SK-N-SH (cell line): ENCODE data around the gene SNX24. TPM values are rescaled to one million over a fixed set of nuclear protein-coding genes. Genes with fewer than 3 reads are reported as not detected.

ENCODE experiments used
- CTCF ChIA-PET: fragments of 300-600, 350-600 bp; formaldehyde crosslinking; extraction: SDS; loops from one replicate; lab custom pipeline; 2021; lab: Yijun Ruan, JAX
- POLR2A ChIA-PET: fragments of 350-600 bp; sonication (Branson Sonifier 250); formaldehyde crosslinking; extraction: SDS; loops from one replicate; lab custom pipeline; 2020; ENCODE audit warnings: antibody characterized with exemption, inconsistent platforms; lab: Yijun Ruan, JAX
- DNase-seq: peaks from one replicate; pipeline ENCODE4 v3.0.0; 2012
- H2AFZ ChIP-seq: fragments of 200-600 bp; sonication (generic); 2 replicates; pipeline ENCODE4 v1.8.1; 2016; ENCODE audit warnings: antibody characterized with exemption, mild to moderate bottlenecking, low read depth
- H3F3A ChIP-seq: fragments of 200-600 bp; sonication (generic); replicated peaks from 2 replicates; pipeline ENCODE3; 2016; ENCODE audit warnings: antibody characterized with exemption, mild to moderate bottlenecking; ENCODE audit not compliant: insufficient read depth
- H3K27ac ChIP-seq, 2 experiments: fragments of 200-500 bp in 1 of 2; fragments of 200-600 bp in 1 of 2; sonication (Bioruptor generic) in 1 of 2; sonication (generic), shearing (Covaris generic) in 1 of 2; 2 replicates each; pipeline versions ENCODE4 v1.5.1 to v1.6.1; 2014 to 2016; ENCODE audit warnings: low read depth in 2 of 2, inconsistent platforms in 1 of 2, low read length in 1 of 2, mild to moderate bottlenecking in 1 of 2, mixed read lengths in 1 of 2
- H3K27me3 ChIP-seq: fragments of 200-600 bp; sonication (generic), shearing (Covaris generic); 2 replicates; pipeline ENCODE4 v1.6.1; 2016; ENCODE audit warnings: mixed run types; ENCODE audit not compliant: insufficient read depth
- H3K36me3 ChIP-seq, 2 experiments: fragments of 200-500 bp in 1 of 2; fragments of 200-600 bp in 1 of 2; sonication (Bioruptor generic) in 1 of 2; sonication (generic) in 1 of 2; replicated peaks in 1 of 2; 2 replicates each; pipeline versions ENCODE3 to v1.5.1; 2014 to 2016; ENCODE audit warnings: low read length in 1 of 2, mild to moderate bottlenecking in 1 of 2; ENCODE audit not compliant: insufficient read depth in 2 of 2, control insufficient read depth in 1 of 2
- H3K4me1 ChIP-seq, 2 experiments: fragments of 200-500 bp in 1 of 2; fragments of 200-600 bp in 1 of 2; sonication (Bioruptor generic) in 1 of 2; sonication (generic), shearing (Covaris generic) in 1 of 2; 2 replicates each; pipeline versions ENCODE4 v1.5.1 to v1.6.1; 2014 to 2016; ENCODE audit warnings: low read depth in 1 of 2, low read length in 1 of 2, mixed run types in 1 of 2; ENCODE audit not compliant: insufficient read depth in 2 of 2, control insufficient read depth in 1 of 2
- H3K4me2 ChIP-seq: fragments of 200-600 bp; sonication (generic), shearing (Covaris generic); 2 replicates; pipeline ENCODE4 v1.6.1; 2017; ENCODE audit warnings: mixed run types
- H3K4me3 ChIP-seq, 2 experiments: fragments of 200-500 bp in 1 of 2; fragments of 200-600 bp in 1 of 2; sonication (Bioruptor generic) in 1 of 2; sonication (generic), shearing (Covaris generic) in 1 of 2; 2 replicates each; pipeline versions ENCODE4 v1.5.1 to v1.8.1; 2014 to 2016; ENCODE audit warnings: low read depth in 2 of 2, inconsistent platforms in 1 of 2, low read length in 1 of 2, mild to moderate bottlenecking in 1 of 2, mixed read lengths in 1 of 2, moderate library complexity in 1 of 2
- H3K79me2 ChIP-seq: fragments of 200-600 bp; sonication (generic); 2 replicates; pipeline ENCODE4 v1.8.1; 2017; ENCODE audit warnings: mild to moderate bottlenecking; ENCODE audit not compliant: insufficient read depth
- H3K9ac ChIP-seq: fragments of 200-600 bp; sonication (generic); 2 replicates; pipeline ENCODE4 v1.6.1; 2017; ENCODE audit warnings: mixed run types
- H3K9me2 ChIP-seq: fragments of 200-600 bp; sonication (generic); 2 replicates; pipeline ENCODE4 v1.6.1; 2017; ENCODE audit warnings: mixed run types
- H3K9me3 ChIP-seq: fragments of 200-600 bp; sonication (generic); 2 replicates; pipeline ENCODE4 v1.6.1; 2017; ENCODE audit warnings: mixed run types, mild to moderate bottlenecking, moderate library complexity
- H4K20me1 ChIP-seq: fragments of 200-600 bp; sonication (generic); 2 replicates; pipeline ENCODE4 v1.6.1; 2017; ENCODE audit warnings: mild to moderate bottlenecking, mixed run types; ENCODE audit not compliant: insufficient read depth
- CHD2 ChIP-seq: fragments of 150-350 bp; IDR thresholded peaks from 2 replicates; pipeline ENCODE4 v1.6.1; 2018; ENCODE audit warnings: low read length; ENCODE audit not compliant: partially characterized antibody
- ELF1 ChIP-seq: IDR thresholded peaks from 2 replicates; pipeline ENCODE4 v1.4.0; 2012
- EP300 ChIP-seq, 2 experiments: IDR thresholded peaks; 2 replicates each; pipeline versions ENCODE4 v1.4.0 to v1.6.1; 2012; ENCODE audit warnings: borderline replicate concordance in 1 of 2, low read depth in 1 of 2, low read length in 1 of 2
- FOSL2 ChIP-seq: IDR thresholded peaks from 2 replicates; pipeline ENCODE4 v1.4.0; 2012; ENCODE audit warnings: low read depth, mild to moderate bottlenecking, moderate library complexity, borderline replicate concordance
- GATA2 ChIP-seq: sonication (generic); formaldehyde crosslinking; IDR thresholded peaks from 2 replicates; pipeline ENCODE4 v1.5.0; 2020; ENCODE audit warnings: mild to moderate bottlenecking, missing genetic modification reagents
- MEF2A ChIP-seq: IDR thresholded peaks from 2 replicates; pipeline ENCODE4 v1.4.0; 2012; ENCODE audit warnings: low read depth, borderline replicate concordance
- NFIC ChIP-seq: IDR thresholded peaks from 2 replicates; pipeline ENCODE4 v1.4.0; 2012; ENCODE audit warnings: borderline replicate concordance
- POLR2AphosphoS5 ChIP-seq: IDR thresholded peaks from 2 replicates; pipeline ENCODE4 v1.6.1; 2012; ENCODE audit warnings: low read depth, low read length
- RFX5 ChIP-seq: IDR thresholded peaks from 2 replicates; pipeline ENCODE4 v1.6.1; 2012; ENCODE audit warnings: mild to moderate bottlenecking, improper control_type of control experiment, low read length
- RXRA ChIP-seq: IDR thresholded peaks from 2 replicates; pipeline ENCODE4 v1.4.0; 2012; ENCODE audit warnings: low read depth, mild to moderate bottlenecking, borderline replicate concordance
- SIN3A ChIP-seq: IDR thresholded peaks from 2 replicates; pipeline ENCODE4 v1.6.1; 2012; ENCODE audit warnings: low read depth, mild to moderate bottlenecking, low read length, moderate library complexity, borderline replicate concordance
- SMC3 ChIP-seq: IDR thresholded peaks from 2 replicates; pipeline ENCODE4 v1.6.1; 2012; ENCODE audit warnings: low read depth, low read length, improper control_type of control experiment
- TCF12 ChIP-seq: IDR thresholded peaks from 2 replicates; pipeline ENCODE4 v1.4.0; 2012
- TEAD4 ChIP-seq: IDR thresholded peaks from 2 replicates; pipeline ENCODE4 v1.4.0; 2012; ENCODE audit warnings: mild to moderate bottlenecking, borderline replicate concordance; ENCODE audit not compliant: insufficient read depth
- YY1 ChIP-seq: IDR thresholded peaks from 2 replicates; pipeline ENCODE4 v1.4.0; 2012; ENCODE audit warnings: low read depth, mild to moderate bottlenecking
- WGBS: methylation state at CpG from one replicate; pipeline ENCODE4 v1.1.6; 2017; ENCODE audit warnings: low lambda C conversion rate; 5-methylcytosine and 5-hydroxymethylcytosine counted together
- polyA plus RNA-seq, 3 experiments: library from polyadenylated mRNA; depleted of rRNA; stranded (reverse); fragments of >200 nt; gene quantifications; 2 replicates each; pipeline ENCODE4 v1.2.3, GENCODE V29; 2012
- TF ChIP-seq, protein P1 (sequence below): fragments of 150-350 bp; IDR thresholded peaks from 2 replicates; pipeline ENCODE4 v1.6.1; 2017; ENCODE audit warnings: antibody characterized with exemption, low read length, low read depth, borderline replicate concordance
- TF ChIP-seq, protein P2 (sequence below): fragments of 150-350 bp; IDR thresholded peaks from 2 replicates; pipeline ENCODE4 v1.6.1; 2016; ENCODE audit warnings: mild to moderate bottlenecking, low read depth, low read length
- TF ChIP-seq, protein P3 (sequence below): fragments of 200-600 bp; sonication (generic); IDR thresholded peaks from 2 replicates; pipeline ENCODE4 v1.6.1; 2017; ENCODE audit warnings: antibody characterized with exemption, mild to moderate bottlenecking, moderate library complexity
- TF ChIP-seq, protein P4 (sequence below): IDR thresholded peaks from 2 replicates; pipeline ENCODE4 v1.4.0; 2012; ENCODE audit warnings: low read depth, borderline replicate concordance

The SNX24 gene
- polyA plus RNA-seq, 1 of the 3 experiments (the other 2 are of a cell fraction): 8.2 TPM

DNA sequence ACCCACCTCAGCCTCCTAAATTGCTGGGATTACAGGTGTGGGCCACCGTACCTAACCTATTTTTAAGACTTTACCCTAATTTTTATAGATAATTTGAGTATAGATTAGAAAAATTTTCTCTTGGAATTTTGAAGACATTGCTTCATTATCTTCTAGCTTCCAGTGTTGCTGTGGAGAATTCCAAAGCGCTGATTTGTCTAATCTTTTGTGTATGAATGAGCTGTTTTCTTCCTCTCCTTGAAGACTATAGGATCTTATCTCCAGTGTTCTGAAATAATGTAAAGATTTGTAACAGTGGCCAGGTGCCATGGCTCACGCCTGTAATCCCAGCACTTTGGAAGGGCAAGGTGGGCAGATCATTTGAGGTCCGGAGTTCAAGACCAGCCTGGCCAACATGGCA lies 5.7 kb upstream of the SNX24 start:
- CTCF ChIA-PET: no interaction called here
- no peak for DNase-seq

More for the DNA sequence above, 5.7 kb upstream of the SNX24 start:
- no peak overlapping the region for H3K9ac ChIP-seq
- H3K9me3 ChIP-seq: no peaks in the 10 kb centered on the region
- H4K20me1 ChIP-seq: no peaks in the 10 kb centered on the region
- H3K27me3 ChIP-seq: no peaks in the 10 kb centered on the region
- H3K27ac ChIP-seq: no peak overlapping the region
- peaks cover 3 to 5% of the 10 kb centered on the region in 2 experiments; a peak in 2 of 4 replicates for H3K4me1 ChIP-seq
- no peak for TF ChIP-seq POLR2AphosphoS5
- TF ChIP-seq YY1: no peak
- TF ChIP-seq CHD2: no peak
- TF ChIP-seq, protein P1, sequence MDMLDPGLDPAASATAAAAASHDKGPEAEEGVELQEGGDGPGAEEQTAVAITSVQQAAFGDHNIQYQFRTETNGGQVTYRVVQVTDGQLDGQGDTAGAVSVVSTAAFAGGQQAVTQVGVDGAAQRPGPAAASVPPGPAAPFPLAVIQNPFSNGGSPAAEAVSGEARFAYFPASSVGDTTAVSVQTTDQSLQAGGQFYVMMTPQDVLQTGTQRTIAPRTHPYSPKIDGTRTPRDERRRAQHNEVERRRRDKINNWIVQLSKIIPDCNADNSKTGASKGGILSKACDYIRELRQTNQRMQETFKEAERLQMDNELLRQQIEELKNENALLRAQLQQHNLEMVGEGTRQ: no peak
- TF ChIP-seq TCF12: no peak
- no peak for TF ChIP-seq SMC3
- TF ChIP-seq, protein P2, sequence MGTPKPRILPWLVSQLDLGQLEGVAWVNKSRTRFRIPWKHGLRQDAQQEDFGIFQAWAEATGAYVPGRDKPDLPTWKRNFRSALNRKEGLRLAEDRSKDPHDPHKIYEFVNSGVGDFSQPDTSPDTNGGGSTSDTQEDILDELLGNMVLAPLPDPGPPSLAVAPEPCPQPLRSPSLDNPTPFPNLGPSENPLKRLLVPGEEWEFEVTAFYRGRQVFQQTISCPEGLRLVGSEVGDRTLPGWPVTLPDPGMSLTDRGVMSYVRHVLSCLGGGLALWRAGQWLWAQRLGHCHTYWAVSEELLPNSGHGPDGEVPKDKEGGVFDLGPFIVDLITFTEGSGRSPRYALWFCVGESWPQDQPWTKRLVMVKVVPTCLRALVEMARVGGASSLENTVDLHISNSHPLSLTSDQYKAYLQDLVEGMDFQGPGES: no peak
- TF ChIP-seq GATA2: no peak
- TF ChIP-seq FOSL2: no peak
- no peak for TF ChIP-seq RFX5
- TF ChIP-seq RXRA: no peak
- TF ChIP-seq ELF1: no peak
- no peak for TF ChIP-seq NFIC
- no peak for TF ChIP-seq SIN3A
- TF ChIP-seq, protein P3, sequence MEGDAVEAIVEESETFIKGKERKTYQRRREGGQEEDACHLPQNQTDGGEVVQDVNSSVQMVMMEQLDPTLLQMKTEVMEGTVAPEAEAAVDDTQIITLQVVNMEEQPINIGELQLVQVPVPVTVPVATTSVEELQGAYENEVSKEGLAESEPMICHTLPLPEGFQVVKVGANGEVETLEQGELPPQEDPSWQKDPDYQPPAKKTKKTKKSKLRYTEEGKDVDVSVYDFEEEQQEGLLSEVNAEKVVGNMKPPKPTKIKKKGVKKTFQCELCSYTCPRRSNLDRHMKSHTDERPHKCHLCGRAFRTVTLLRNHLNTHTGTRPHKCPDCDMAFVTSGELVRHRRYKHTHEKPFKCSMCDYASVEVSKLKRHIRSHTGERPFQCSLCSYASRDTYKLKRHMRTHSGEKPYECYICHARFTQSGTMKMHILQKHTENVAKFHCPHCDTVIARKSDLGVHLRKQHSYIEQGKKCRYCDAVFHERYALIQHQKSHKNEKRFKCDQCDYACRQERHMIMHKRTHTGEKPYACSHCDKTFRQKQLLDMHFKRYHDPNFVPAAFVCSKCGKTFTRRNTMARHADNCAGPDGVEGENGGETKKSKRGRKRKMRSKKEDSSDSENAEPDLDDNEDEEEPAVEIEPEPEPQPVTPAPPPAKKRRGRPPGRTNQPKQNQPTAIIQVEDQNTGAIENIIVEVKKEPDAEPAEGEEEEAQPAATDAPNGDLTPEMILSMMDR: no peak
- no peak for TF ChIP-seq MEF2A
- TF ChIP-seq, protein P4, sequence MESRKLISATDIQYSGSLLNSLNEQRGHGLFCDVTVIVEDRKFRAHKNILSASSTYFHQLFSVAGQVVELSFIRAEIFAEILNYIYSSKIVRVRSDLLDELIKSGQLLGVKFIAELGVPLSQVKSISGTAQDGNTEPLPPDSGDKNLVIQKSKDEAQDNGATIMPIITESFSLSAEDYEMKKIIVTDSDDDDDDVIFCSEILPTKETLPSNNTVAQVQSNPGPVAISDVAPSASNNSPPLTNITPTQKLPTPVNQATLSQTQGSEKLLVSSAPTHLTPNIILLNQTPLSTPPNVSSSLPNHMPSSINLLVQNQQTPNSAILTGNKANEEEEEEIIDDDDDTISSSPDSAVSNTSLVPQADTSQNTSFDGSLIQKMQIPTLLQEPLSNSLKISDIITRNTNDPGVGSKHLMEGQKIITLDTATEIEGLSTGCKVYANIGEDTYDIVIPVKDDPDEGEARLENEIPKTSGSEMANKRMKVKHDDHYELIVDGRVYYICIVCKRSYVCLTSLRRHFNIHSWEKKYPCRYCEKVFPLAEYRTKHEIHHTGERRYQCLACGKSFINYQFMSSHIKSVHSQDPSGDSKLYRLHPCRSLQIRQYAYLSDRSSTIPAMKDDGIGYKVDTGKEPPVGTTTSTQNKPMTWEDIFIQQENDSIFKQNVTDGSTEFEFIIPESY: no peak
- TF ChIP-seq TEAD4: no peak
- TF ChIP-seq EP300 (IDR thresholded peaks at IDR 0.05; ENCODE audit: borderline replicate concordance in 1 of 2, low read depth in 1 of 2, low read length in 1 of 2): no peak
- POLR2A ChIA-PET: interaction anchor here (0.7 kb wide), 1 partner anchor 1429 kb away, joined by 3 read pairs; no protein-coding TSS in a partner anchor
- no peaks in the 10 kb centered on the region for H3F3A ChIP-seq
- H3K4me3 ChIP-seq: no peak overlapping the region
- H3K4me2 ChIP-seq: no peak overlapping the region
- no peaks in the 10 kb centered on the region for H3K36me3 ChIP-seq
- H3K79me2 ChIP-seq: no peaks in the 10 kb centered on the region
- H3K9me2 ChIP-seq: no peaks in the 10 kb centered on the region
- WGBS: 88% methylated on average over 4 of the region's 4 CpGs
- no peak overlapping the region for H2AFZ ChIP-seq
